SU-DHL-6 (cell line): ENCODE measurements around the gene ASTN2.

ENCODE experiments used
- EZH2phosphoT487 ChIP-seq: fragments of 200-600 bp; sonication (generic), shearing (Covaris generic); conservative IDR thresholded peaks from 2 replicates; pipeline ENCODE4 v1.6.1; 2018; ENCODE audit warnings: mild to moderate bottlenecking, antibody characterized with exemption, low read length, moderate library complexity, mixed read lengths
- TF ChIP-seq, protein P1 (sequence below): fragments of 200-600 bp; sonication (generic); IDR thresholded peaks from one replicate; pipeline ENCODE4 v1.5.1; 2017; ENCODE audit warnings: antibody characterized with exemption, mild to moderate bottlenecking, low read length, moderate library complexity; ENCODE audit not compliant: insufficient read depth, poor library complexity, severe bottlenecking

DNA sequence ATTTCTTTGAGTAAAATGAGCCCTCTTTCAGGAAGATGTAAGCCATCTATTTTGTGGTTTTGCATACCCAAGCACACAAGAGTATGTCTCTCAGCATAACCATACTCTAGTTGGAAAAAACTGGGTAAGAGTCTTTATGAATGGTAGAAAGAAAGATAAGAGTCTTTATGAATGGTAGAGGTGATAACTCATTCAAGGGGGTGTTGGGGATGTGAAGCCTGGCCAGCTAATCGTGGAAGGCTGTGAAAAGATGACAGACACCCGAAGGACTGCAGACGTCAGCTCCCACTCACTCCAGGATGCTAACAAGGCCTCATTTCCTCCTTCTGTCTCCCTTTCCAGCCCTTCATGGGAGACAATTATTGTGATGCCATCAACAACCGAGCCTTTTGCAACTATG is 1032.8 kb downstream of the ASTN2 start:
- TF ChIP-seq, protein P1, sequence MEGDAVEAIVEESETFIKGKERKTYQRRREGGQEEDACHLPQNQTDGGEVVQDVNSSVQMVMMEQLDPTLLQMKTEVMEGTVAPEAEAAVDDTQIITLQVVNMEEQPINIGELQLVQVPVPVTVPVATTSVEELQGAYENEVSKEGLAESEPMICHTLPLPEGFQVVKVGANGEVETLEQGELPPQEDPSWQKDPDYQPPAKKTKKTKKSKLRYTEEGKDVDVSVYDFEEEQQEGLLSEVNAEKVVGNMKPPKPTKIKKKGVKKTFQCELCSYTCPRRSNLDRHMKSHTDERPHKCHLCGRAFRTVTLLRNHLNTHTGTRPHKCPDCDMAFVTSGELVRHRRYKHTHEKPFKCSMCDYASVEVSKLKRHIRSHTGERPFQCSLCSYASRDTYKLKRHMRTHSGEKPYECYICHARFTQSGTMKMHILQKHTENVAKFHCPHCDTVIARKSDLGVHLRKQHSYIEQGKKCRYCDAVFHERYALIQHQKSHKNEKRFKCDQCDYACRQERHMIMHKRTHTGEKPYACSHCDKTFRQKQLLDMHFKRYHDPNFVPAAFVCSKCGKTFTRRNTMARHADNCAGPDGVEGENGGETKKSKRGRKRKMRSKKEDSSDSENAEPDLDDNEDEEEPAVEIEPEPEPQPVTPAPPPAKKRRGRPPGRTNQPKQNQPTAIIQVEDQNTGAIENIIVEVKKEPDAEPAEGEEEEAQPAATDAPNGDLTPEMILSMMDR = no peak
- no peak for TF ChIP-seq EZH2phosphoT487
